ENCODE results near the gene FAF2. TPM values are rescaled to one million over a fixed set of nuclear protein-coding genes. Genes with fewer than 3 reads are reported as not detected.

FAF2 gene
- total and polyA plus RNA-seq, 4 donors, result 38.0 to 50.9 (median 41.9) TPM

DNA sequence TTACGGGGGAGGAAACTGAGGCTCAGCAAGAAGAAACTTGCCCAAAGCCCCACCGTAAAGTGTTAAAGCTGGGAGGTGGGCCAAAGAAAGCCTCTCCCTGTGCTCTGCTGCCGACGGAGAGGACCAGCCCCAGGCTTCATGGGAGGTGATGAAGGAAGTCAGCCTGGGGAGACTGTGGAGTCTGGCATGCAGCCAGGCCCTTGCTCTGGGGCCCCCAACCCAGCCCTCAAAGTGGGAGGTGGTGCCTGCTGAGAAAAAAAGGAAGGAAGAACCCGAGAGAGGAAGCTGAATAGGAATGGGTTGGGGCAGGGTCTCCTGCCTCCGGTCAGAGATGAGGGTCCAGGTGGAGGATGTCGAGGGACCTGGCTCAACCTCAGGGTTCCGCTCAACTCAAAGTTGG lies 85.2 kb downstream of the FAF2 start:
- peak overlapping the region; percentile 3 for H3K27ac ChIP-seq (ENCODE audit: low read depth, low read length)
- DNase-seq (ENCODE audit: low read depth in 4 of 6, low spot score in 6 of 6), result peak in 2 of 6 donors; percentile 27 to 48
- H3K4me3 ChIP-seq (ENCODE audit: low read depth, low read length), result no peak overlapping the region
- H3K4me1 ChIP-seq (ENCODE audit: control insufficient read depth, insufficient read depth, low read length), result peaks cover 74% of the 10 kb centered on the region
- no peaks in the 10 kb centered on the region for H3K27me3 ChIP-seq (ENCODE audit: control insufficient read depth, insufficient read depth, low read length)
- peaks cover 59% of the 10 kb centered on the region for H3K36me3 ChIP-seq (ENCODE audit: control insufficient read depth, insufficient read depth, low read length)
- no peaks in the 10 kb centered on the region for H3K9me3 ChIP-seq (ENCODE audit: control insufficient read depth, insufficient read depth, low read length)
- 15% methylated on average over 6 of the region's 8 CpGs for WGBS (ENCODE audit: insufficient coverage)

DNA sequence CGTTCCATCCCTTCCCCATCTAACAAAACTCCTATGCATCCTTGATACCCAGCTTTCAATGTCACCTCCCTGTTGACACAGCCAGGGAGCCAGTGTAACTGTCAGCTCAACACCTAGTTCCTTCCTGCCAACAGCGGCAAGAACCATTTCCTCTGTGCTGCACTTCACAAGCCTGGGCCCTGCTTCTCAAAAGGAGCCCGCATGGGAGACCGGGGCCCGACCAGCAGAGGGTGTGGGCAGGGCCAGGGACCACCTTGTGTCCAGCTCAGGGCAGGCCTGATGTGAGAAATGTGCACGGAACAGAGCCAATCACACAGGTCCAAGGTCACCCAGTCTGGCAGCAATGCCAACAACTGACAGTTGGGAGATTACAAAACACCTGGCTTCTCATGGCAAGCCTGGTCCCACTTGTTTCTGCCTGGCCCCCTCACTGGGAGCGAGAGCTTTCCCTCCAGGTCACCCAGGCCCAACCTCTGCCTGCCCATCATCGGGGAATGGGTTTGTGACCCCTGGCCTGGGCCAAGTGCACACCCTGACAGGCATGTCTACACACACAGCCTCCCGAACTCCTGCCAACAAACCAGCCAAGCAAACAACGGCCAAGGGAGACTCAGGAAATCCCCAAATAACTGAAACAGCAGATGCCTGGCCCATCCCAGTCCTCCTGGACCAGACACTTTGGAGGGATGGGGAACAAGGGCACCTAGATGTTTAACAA lies 85.9 kb downstream of the FAF2 start:
- Histone ChIP-seq H3K36me3 (ENCODE audit: control insufficient read depth, insufficient read depth, low read length) (peaks cover 53% of the 10 kb centered on the region), H3K4me1 (ENCODE audit: control insufficient read depth, insufficient read depth, low read length) (peaks cover 76% of the 10 kb centered on the region), H3K27ac (ENCODE audit: low read depth, low read length) (peak overlapping the region; percentile 3), H3K27me3 (ENCODE audit: control insufficient read depth, insufficient read depth, low read length) (no peaks in the 10 kb centered on the region), H3K4me3 (ENCODE audit: low read depth, low read length) (no peak overlapping the region), H3K9me3 (ENCODE audit: control insufficient read depth, insufficient read depth, low read length) (no peaks in the 10 kb centered on the region)
- DNase-seq (ENCODE audit: low read depth in 4 of 6, low spot score in 6 of 6), result no peak
- WGBS (ENCODE audit: insufficient coverage), result 30% methylated on average over 10 of the region's 10 CpGs

DNA sequence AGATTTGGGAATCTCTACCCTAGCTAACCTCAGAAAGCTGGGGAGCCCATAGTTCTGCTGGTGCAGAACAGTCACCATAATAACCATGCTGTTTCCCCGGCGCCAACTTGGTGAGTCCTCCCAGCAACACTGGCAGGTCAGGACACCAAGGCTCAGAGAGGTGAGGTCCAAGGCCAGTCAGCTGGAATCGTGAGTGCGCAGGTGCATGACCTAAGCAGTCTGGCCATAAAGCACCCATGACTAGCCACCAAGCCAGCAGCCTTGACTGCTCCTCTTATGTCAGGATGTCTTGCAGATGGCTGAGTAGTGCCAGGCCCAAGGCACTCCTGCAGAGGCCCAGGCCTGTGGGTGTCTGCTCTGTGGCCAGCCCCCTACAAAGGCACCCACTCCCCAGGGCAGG lies 86.5 kb downstream of the FAF2 start:
- DNase-seq (ENCODE audit: low read depth in 4 of 6, low spot score in 6 of 6), result no peak
- no peaks in the 10 kb centered on the region for H3K9me3 ChIP-seq (ENCODE audit: control insufficient read depth, insufficient read depth, low read length)
- peaks cover 75% of the 10 kb centered on the region for H3K4me1 ChIP-seq (ENCODE audit: control insufficient read depth, insufficient read depth, low read length)
- WGBS (ENCODE audit: insufficient coverage), result 78% methylated on average over 4 of the region's 4 CpGs
- peak overlapping the region; percentile 33 for H3K27ac ChIP-seq (ENCODE audit: low read depth, low read length)
- H3K36me3 ChIP-seq (ENCODE audit: control insufficient read depth, insufficient read depth, low read length), result peaks cover 47% of the 10 kb centered on the region
- H3K27me3 ChIP-seq (ENCODE audit: control insufficient read depth, insufficient read depth, low read length), result no peaks in the 10 kb centered on the region
- H3K4me3 ChIP-seq (ENCODE audit: low read depth, low read length), result no peak overlapping the region

DNA sequence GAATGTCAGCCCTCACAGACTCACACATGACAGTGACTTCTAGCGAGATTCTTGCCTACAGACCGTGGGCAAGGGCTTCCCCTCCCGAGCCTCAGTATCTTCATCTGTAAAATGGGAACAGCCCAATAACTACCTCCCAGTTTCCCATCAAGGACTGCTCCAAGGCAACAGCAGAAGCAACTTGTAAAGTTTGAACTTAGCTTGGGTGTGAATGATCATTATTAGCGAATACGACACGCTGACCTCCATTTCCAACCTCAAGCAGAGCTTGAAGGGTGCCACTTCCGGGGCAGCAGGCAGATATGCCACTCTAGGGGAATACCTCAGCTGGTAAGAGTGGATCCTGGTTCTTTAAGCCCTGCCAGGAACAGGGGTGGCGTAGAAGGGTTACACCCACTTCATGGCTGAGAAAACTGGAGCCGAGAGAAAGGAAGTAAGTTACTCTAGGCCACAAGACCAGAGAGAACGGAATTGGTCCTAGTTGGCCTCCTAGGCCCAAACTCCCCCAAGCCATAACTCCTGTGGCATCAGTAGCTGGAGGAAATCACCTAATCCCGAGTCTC lies 87.0 kb downstream of the FAF2 start:
- Histone ChIP-seq H3K27me3 (ENCODE audit: control insufficient read depth, insufficient read depth, low read length) (no peaks in the 10 kb centered on the region), H3K9me3 (ENCODE audit: control insufficient read depth, insufficient read depth, low read length) (no peaks in the 10 kb centered on the region), H3K4me3 (ENCODE audit: low read depth, low read length) (peak overlapping the region; percentile 100), H3K27ac (ENCODE audit: low read depth, low read length) (peak overlapping the region; percentile 99), H3K36me3 (ENCODE audit: control insufficient read depth, insufficient read depth, low read length) (peaks cover 42% of the 10 kb centered on the region), H3K4me1 (ENCODE audit: control insufficient read depth, insufficient read depth, low read length) (peaks cover 72% of the 10 kb centered on the region)
- 32% methylated on average over 7 of the region's 11 CpGs for WGBS (ENCODE audit: insufficient coverage)
- peak in 2 of 6 donors; percentile 12 to 38 for DNase-seq (ENCODE audit: low read depth in 4 of 6, low spot score in 6 of 6)

DNA sequence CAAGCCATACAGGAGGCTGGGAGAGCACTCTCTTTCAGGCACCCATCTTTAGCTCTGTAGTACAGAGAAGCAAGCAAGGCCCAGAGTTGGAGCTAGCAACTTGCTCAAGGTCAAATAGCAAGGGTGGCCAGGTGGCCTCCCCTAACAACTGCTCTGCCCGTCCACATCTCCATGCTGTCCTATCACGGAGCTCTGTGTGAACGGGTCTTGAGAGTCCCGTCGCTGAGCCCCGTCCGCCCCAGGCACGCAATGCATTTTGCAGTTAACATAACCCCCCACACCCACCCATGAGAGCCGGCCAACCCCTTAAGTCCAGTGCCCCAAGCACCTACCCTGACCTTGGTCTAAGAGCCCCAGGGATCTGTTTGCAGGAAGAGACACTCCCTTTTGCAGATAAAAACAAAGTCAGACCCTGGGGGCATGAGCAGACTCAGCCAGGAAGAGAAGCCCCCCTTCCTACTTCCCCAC lies 87.5 kb downstream of the FAF2 start:
- H3K36me3 ChIP-seq (ENCODE audit: control insufficient read depth, insufficient read depth, low read length), result peaks cover 38% of the 10 kb centered on the region
- H3K9me3 ChIP-seq (ENCODE audit: control insufficient read depth, insufficient read depth, low read length), result no peaks in the 10 kb centered on the region
- peak in 2 of 6 donors; percentile 18 to 37 for DNase-seq (ENCODE audit: low read depth in 4 of 6, low spot score in 6 of 6)
- H3K4me1 ChIP-seq (ENCODE audit: control insufficient read depth, insufficient read depth, low read length), result peaks cover 68% of the 10 kb centered on the region
- no peaks in the 10 kb centered on the region for H3K27me3 ChIP-seq (ENCODE audit: control insufficient read depth, insufficient read depth, low read length)
- peak overlapping the region; percentile 99 for H3K27ac ChIP-seq (ENCODE audit: low read depth, low read length)
- peak overlapping the region; percentile 100 for H3K4me3 ChIP-seq (ENCODE audit: low read depth, low read length)
- WGBS (ENCODE audit: insufficient coverage), result 0% methylated on average over 9 of the region's 9 CpGs

DNA sequence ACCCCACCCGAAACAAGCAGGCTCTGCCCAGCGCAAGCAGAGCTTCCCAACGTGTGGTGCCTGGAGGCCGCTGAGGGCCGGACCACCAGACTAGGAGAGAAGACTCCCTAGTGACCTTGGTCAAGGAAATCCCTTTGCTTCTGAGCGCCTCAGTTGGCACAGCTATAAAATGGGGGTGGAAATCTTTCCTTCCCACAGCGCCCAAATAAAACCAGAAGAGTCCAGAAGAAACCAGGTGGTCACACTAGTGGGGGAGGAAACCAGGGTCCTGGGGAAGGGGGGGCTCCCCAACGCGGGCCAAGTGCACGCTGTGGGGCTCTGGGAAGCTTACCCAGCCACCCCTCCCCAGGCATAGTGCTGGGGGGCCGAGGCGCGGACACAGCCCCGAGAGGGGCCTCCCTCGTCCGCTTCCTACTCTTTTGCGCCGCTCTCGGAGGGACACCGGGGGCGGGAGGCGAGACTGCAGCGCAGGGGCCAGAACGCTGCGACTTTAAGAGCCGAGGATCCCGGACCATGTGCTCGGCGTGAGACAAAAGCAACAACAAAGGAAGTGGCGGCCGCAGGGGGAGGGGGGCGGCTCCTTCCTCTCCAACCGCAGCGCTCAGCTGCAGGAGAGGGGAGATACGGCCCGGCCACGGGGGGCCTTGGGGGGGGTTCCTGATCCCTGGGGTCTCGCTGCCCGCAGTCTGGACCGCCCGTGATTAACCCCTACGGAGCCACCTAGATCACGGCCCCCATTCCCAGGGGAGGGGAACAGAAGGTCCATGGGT lies 88.1 kb downstream of the FAF2 start:
- peak in 5 of 6 donors; percentile 52 to 95 (median 75) for DNase-seq (ENCODE audit: low read depth in 4 of 6, low spot score in 6 of 6)
- no peaks in the 10 kb centered on the region for H3K9me3 ChIP-seq (ENCODE audit: control insufficient read depth, insufficient read depth, low read length)
- 0% methylated on average over 26 of the region's 43 CpGs for WGBS (ENCODE audit: insufficient coverage)
- peak overlapping the region; percentile 99 for H3K27ac ChIP-seq (ENCODE audit: low read depth, low read length)
- peaks cover 62% of the 10 kb centered on the region for H3K4me1 ChIP-seq (ENCODE audit: control insufficient read depth, insufficient read depth, low read length)
- H3K36me3 ChIP-seq (ENCODE audit: control insufficient read depth, insufficient read depth, low read length), result peaks cover 32% of the 10 kb centered on the region
- H3K4me3 ChIP-seq (ENCODE audit: low read depth, low read length), result peak overlapping the region; percentile 100
- H3K27me3 ChIP-seq (ENCODE audit: control insufficient read depth, insufficient read depth, low read length), result no peaks in the 10 kb centered on the region

DNA sequence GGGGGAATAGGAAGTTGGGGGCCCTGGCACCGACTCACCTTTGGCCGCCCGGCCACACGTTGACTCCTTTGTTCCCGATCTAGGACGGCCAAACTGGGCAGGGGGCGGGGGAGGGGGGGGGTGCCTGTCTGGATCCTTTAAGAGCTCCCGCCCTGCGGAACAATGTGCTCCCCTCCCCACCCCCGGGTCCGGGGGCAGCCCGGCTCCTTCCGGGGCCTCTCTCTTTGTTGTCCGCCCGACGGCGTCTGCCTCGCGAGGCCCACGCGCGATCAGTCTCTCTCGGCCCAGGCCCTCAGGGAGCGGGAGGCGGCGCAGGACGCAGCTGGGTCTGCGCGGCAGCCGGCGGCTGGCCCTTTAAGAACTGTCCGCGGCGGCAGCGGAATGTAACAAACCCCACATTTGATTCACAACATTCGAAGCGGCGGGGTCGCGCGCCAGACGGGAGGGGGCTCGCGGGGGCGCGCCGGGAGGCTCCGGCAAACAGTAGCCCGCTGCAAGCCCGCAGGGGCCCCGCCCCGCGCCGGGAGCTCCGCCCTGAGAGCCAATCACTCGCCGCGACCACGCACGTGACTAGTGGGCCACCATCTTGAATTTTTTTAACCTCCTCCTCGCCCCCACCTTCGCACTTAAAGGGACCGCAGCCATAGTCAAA lies 88.8 kb downstream of the FAF2 start, which contains the start of gene RNF44:
Gene RNF44, minus strand, starts transcription at position 501 of the 652 bp plus-strand sequence. CDS start 4,930 bp downstream, outside the sequence.
- H3K9me3 ChIP-seq (ENCODE audit: control insufficient read depth, insufficient read depth, low read length), result no peaks in the 10 kb centered on the region
- WGBS (ENCODE audit: insufficient coverage), result 0% methylated on average over 63 of the region's 63 CpGs
- peaks cover 32% of the 10 kb centered on the region for H3K36me3 ChIP-seq (ENCODE audit: control insufficient read depth, insufficient read depth, low read length)
- H3K4me3 ChIP-seq (ENCODE audit: low read depth, low read length), result peak within 1 kb of the TSS; percentile 100
- H3K27ac ChIP-seq (ENCODE audit: low read depth, low read length), result peak within 1 kb of the TSS; percentile 99
- H3K4me1 ChIP-seq (ENCODE audit: control insufficient read depth, insufficient read depth, low read length), result peaks cover 62% of the 10 kb centered on the region
- peak; percentile 84 to 99 (median 96) for DNase-seq (ENCODE audit: low read depth in 4 of 6, low spot score in 6 of 6)
- H3K27me3 ChIP-seq (ENCODE audit: control insufficient read depth, insufficient read depth, low read length), result no peaks in the 10 kb centered on the region

DNA sequence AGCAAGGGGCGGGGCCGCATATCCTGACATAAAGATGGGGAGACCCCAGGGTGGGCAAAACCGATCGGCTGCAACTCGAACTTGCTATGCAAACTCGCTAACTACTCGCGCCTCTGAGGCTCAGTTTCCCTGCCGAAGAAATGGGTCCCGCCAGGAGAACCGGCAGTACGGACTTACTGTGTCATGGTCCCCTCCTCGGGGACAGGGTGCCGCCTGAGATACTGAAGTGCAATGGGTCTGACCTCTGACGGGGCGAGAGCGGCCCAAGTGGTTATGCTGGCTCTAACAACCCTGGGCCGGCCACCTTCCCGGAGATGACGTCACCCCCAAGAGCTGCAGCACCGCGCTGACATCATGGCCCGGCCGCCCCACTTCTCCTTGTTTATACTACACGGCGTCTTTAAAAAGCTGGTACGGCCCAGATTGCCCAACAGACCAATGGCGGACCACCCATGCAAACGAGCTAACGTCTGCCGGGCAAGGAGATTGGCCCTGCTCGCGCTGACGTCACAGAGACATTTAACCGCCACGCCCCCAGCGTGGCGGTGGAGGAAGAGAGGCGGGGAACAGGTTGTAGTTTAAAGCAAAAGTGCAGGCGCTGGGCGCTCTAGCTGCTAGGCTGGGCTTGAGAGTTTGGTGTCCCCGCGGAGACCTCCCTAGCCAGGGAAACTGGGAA lies 89.5 kb downstream of the FAF2 start:
- peak overlapping the region; percentile 100 for H3K4me3 ChIP-seq (ENCODE audit: low read depth, low read length)
- DNase-seq (ENCODE audit: low read depth in 4 of 6, low spot score in 6 of 6), result peak; percentile 93 to 100 (median 97)
- H3K27me3 ChIP-seq (ENCODE audit: control insufficient read depth, insufficient read depth, low read length), result no peaks in the 10 kb centered on the region
- no peaks in the 10 kb centered on the region for H3K9me3 ChIP-seq (ENCODE audit: control insufficient read depth, insufficient read depth, low read length)
- peaks cover 26% of the 10 kb centered on the region for H3K36me3 ChIP-seq (ENCODE audit: control insufficient read depth, insufficient read depth, low read length)
- under 1% methylated on average over 43 of the region's 43 CpGs for WGBS (ENCODE audit: insufficient coverage)
- peaks cover 62% of the 10 kb centered on the region for H3K4me1 ChIP-seq (ENCODE audit: control insufficient read depth, insufficient read depth, low read length)
- H3K27ac ChIP-seq (ENCODE audit: low read depth, low read length), result peak overlapping the region; percentile 99

Measured in spinal cord (tissue), 10 donors.